Left kidney (tissue), 2 donors: ENCODE results near the gene C2orf92. TPM values are rescaled to one million over a fixed set of nuclear protein-coding genes. Genes with fewer than 3 reads are reported as not detected.

Experiments
- DNase-seq: peaks from one replicate; pipeline ENCODE4 v3.0.0-alpha.2; 2013
- polyA plus RNA-seq: library from polyadenylated mRNA; unstranded; fragments of 120-200 nt; gene quantifications from one replicate; pipeline ENCODE4 v1.2.1, GENCODE V29; 2013; ENCODE audit not compliant: insufficient read length

The C2orf92 gene
- polyA plus RNA-seq, 1 donor, result 25.4 TPM

DNA sequence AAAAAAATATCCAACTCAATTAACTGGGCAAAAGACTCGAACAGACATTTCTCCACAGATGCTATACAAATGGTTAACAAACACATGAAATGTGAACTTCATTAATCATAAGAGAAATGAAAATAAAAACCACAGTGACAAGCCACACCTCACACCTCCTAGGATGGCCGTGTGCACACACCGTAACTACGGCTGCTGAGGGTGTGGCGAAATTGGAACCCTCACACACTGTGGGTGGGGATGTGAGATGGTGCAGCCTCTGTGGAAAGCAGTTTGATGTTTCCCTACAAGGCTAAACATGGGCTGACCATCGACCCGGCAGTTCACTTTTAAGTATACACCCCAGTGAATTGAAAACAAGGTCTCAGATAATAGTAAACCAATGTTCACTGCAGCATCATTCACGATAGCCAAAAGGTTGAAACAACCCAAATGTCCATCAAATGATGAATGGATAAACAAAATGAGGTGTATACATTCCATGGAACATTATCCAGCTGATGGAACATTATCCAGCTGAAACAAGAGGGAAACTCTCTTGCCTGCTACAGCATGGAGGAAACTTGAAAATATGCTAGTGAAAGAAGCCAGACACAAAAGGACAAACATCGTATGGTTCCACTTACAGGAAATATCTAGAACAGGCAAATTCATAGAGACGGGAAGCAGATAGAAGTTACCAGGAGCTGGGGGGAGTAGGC is 76.1 kb downstream of the C2orf92 start:
- no peak for DNase-seq

DNA sequence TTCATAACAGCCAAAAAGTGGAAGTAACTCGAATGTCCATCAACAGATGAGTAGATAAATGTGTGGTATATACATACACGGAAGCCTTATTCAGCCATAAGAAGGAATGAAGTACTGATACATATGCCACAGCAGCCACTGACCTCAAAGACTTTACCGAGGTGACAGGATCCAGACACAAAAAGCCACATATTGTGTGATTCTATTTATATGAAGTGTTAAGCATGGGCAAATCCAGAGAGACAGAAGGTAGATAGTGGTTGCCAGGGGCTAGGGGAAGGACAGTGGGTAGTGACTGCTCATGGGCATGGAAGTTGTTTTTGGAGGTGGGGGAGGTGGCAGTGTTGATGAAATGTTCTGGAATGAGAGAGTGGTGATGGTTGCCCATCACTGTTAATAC is 77.8 kb downstream of the C2orf92 start:
- DNase-seq, result no peak

DNA sequence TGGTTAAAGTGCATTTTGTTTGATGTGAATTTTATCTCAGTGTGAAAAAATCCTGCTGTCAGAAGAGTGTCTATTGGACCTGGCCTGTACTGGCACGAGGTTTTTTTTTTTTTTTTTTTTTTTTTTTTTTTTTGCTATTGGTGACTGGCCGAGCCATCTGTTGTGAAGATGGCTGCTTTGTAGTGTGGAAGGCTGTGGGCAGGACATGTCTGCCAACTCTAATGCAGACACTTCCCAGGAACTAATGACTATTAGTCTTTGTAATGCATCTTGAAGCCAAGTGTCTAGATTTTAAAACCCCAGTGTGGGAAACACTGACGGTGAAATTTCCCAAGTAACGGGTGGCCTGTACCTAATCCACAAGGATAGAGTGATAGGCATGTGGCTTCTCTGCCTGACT is 78.2 kb downstream of the C2orf92 start:
- no peak for DNase-seq

DNA sequence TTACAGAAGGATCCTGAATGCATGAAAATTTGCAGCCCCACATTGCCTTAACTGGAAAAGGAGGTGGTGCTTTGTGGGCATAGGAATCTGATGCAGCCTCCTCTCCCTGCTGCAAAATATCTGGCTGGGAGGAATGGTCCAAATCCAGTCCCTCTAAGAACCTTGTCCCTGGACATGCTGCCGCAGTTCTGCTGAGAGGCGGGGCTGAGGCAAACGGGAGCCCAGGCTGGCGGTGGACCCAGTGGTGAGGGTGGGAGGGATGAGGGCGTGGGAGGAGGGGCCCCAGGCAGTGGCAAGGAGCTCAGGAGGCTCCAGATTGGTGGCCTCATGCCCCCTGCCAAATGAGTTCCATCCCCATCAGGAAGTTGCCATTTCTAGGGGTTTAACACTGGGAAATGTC is 80.1 kb downstream of the C2orf92 start:
- DNase-seq, result no peak

DNA sequence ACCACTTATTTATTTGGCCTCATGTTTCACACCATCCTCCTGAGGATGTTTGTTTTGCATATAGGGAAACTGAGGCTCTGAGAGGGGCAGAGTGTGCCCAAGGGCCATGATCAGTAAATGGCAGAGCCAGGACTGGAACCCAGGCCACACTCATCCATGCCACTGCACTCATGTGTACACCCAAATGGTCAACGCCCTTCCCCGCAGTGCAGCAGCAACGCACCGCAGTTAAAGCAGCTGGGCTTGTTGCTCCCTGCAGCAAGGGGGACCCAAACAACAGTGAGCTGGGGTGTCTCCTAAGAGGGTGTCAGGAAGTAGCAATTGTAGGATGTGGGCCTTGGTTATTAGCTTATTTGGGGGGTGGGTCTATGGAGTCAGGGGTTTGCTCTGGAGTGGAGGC is 80.5 kb downstream of the C2orf92 start:
- DNase-seq, result no peak

DNA sequence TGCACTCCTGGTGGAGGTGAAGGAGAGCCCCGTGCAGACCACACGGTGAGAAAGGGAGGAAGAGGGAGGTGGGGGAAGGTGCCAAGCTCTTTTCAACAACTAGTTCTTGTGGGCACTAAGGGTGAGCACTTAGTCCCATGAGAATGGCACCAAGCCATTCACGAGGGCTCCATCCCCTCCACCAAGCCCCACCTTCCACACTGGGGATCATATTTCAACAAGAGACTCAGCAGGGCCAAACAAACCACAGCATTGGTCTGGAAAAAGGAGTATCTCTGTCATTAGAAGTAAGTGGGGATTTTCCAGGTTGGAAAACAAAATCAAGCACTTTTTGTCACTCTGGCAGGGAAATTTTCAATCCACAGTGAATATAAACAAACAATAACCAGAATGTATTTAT is 82.2 kb downstream of the C2orf92 start:
- DNase-seq, result no peak

Other genes starting within 250 kb of the C2orf92 start
- gene ANKRD36B, start 79.8 kb upstream of the C2orf92 start, polyA plus RNA-seq, result 48.3 TPM
- 173 TPM for gene COX5B, start 23.7 kb upstream of the C2orf92 start, polyA plus RNA-seq
- gene ACTR1B, start 5.7 kb upstream of the C2orf92 start, polyA plus RNA-seq, result 56.0 TPM
- 2.2 TPM for gene ZAP70, start 43.9 kb downstream of the C2orf92 start, polyA plus RNA-seq